Middle frontal gyrus (tissue), 1 donor: Measurements from ENCODE around the gene ZDHHC6.
"Not testable (repeated sequence)": the region's sequence is repeated elsewhere in the genome, so short reads cannot be mapped to it uniquely, and the experiment has no call there.

Source experiments
- DNase-seq: peaks from one replicate; pipeline ENCODE4 v3.0.0-alpha.2; 2015; ENCODE audit warnings: low spot score; ENCODE audit errors: extremely low spot score

The ZDHHC6 gene

GRCh38 chr10:112446055-112446854 is 459 bp downstream of the ZDHHC6 start:
- DNase-seq: no peak

GRCh38 chr10:112442063-112442462 is 4.7 kb downstream of the ZDHHC6 start:
- DNase-seq: no peak

GRCh38 chr10:112441520-112441919 is 5.2 kb downstream of the ZDHHC6 start:
- DNase-seq: no peak

GRCh38 chr10:112438356-112438755 is 8.4 kb downstream of the ZDHHC6 start:
- no peak for DNase-seq

- peak; percentile 20 for DNase-seq
Observed at GRCh38 chr10:112434988-112435619, 11.6 kb downstream of the ZDHHC6 start.

GRCh38 chr10:112433136-112433535 is 13.6 kb downstream of the ZDHHC6 start:
- no peak for DNase-seq

GRCh38 chr10:112429654-112430230 is 17.0 kb downstream of the ZDHHC6 start:
- DNase-seq: no peak

GRCh38 chr10:112429147-112429546 is 17.6 kb downstream of the ZDHHC6 start:
- DNase-seq: no peak

- no peak for DNase-seq
Observed at GRCh38 chr10:112426111-112426510, 20.6 kb downstream of the ZDHHC6 start.

GRCh38 chr10:112424651-112425050 is 22.1 kb downstream of the ZDHHC6 start:
- no peak for DNase-seq

- no peak for DNase-seq
Observed at GRCh38 chr10:112421731-112422130, 25.0 kb downstream of the ZDHHC6 start.

- DNase-seq: no peak
Observed at GRCh38 chr10:112412696-112413095, 34.0 kb downstream of the ZDHHC6 start.

- no peak for DNase-seq
Observed at GRCh38 chr10:112409755-112410154, 37.0 kb downstream of the ZDHHC6 start.

- no peak for DNase-seq
Observed at GRCh38 chr10:112409299-112409698, 37.4 kb downstream of the ZDHHC6 start.

- DNase-seq: no peak
Observed at GRCh38 chr10:112407696-112408095, 39.0 kb downstream of the ZDHHC6 start.

GRCh38 chr10:112406806-112407205 is 39.9 kb downstream of the ZDHHC6 start:
- not testable (repeated sequence) for DNase-seq

- no peak for DNase-seq
Observed at GRCh38 chr10:112404617-112405016, 42.1 kb downstream of the ZDHHC6 start.

- DNase-seq: no peak
Observed at GRCh38 chr10:112402917-112403316, 43.8 kb downstream of the ZDHHC6 start.

- DNase-seq: no peak
Observed at GRCh38 chr10:112397592-112397991, 49.1 kb downstream of the ZDHHC6 start.

- no peak for DNase-seq
Observed at GRCh38 chr10:112395809-112396530, 50.7 kb downstream of the ZDHHC6 start.

- DNase-seq: no peak
Observed at GRCh38 chr10:112394475-112394875, 52.2 kb downstream of the ZDHHC6 start.

GRCh38 chr10:112393827-112394226 is 52.9 kb downstream of the ZDHHC6 start:
- DNase-seq: no peak
